Amygdala (tissue), 56 donors: Measurements from ENCODE around the gene MRPL9.
A peak's percentile ranks its signal among the peaks of the same experiment; 100 is the strongest.

Experiments
- DNase-seq, 56 donors: peaks; one replicate each; lab custom pipeline; 2025; lab: John Stamatoyannopoulos, UW

Gene MRPL9

GRCh38 chr1:151762941-151763921 is at the start of gene MRPL9:
TSS of gene MRPL9 (minus strand) at chr1:151763496. CDS start at chr1:151763479, 17 bp downstream.
- DNase-seq, result peak in 55 of 56 donors; percentile 10 to 86 (median 68)

- no peak for DNase-seq
Observed at GRCh38 chr1:151811181-151811580, 47.9 kb upstream of the MRPL9 start.

GRCh38 chr1:151809985-151810556 is 46.8 kb upstream of the MRPL9 start:
- no peak for DNase-seq

- peak in 1 of 56 donors; percentile 13 for DNase-seq
Observed at GRCh38 chr1:151809290-151809984, 46.1 kb upstream of the MRPL9 start.

GRCh38 chr1:151807766-151808165 is 44.5 kb upstream of the MRPL9 start:
- no peak for DNase-seq

GRCh38 chr1:151807131-151807530 is 43.8 kb upstream of the MRPL9 start:
- peak in 1 of 56 donors; percentile 16 for DNase-seq

GRCh38 chr1:151806170-151806569 is 42.9 kb upstream of the MRPL9 start:
- DNase-seq, result no peak

GRCh38 chr1:151805066-151805820 is 41.9 kb upstream of the MRPL9 start, which contains the start of gene LINGO4:
TSS of gene LINGO4 (minus strand) at chr1:151805419. CDS start at chr1:151802704, 2,715 bp downstream.
- DNase-seq, result no peak

- DNase-seq, result no peak
Observed at GRCh38 chr1:151803915-151804314, 40.6 kb upstream of the MRPL9 start.

GRCh38 chr1:151803164-151803563 is 39.9 kb upstream of the MRPL9 start:
- DNase-seq, result no peak

GRCh38 chr1:151802372-151802771 is 39.1 kb upstream of the MRPL9 start:
- DNase-seq, result no peak

GRCh38 chr1:151801846-151802245 is 38.5 kb upstream of the MRPL9 start:
- no peak for DNase-seq

- no peak for DNase-seq
Observed at GRCh38 chr1:151801310-151801820, 38.1 kb upstream of the MRPL9 start.

- DNase-seq, result no peak
Observed at GRCh38 chr1:151800830-151801229, 37.5 kb upstream of the MRPL9 start.

- peak in 2 of 56 donors; percentile 5 to 39 for DNase-seq
Observed at GRCh38 chr1:151799179-151800022, 36.1 kb upstream of the MRPL9 start.

- no peak for DNase-seq
Observed at GRCh38 chr1:151798571-151798970, 35.3 kb upstream of the MRPL9 start.

- peak in 5 of 56 donors; percentile 13 to 43 (median 22) for DNase-seq
Observed at GRCh38 chr1:151790940-151791651, 27.8 kb upstream of the MRPL9 start.
